A673 (cell line): ENCODE measurements around the gene OGG1. TPM values are rescaled to one million over a fixed set of nuclear protein-coding genes. Genes with fewer than 3 reads are reported as not detected.

Experiments
- BruUV-seq: library from RNA; stranded (reverse); fragments of 400-500 nt; replicated peaks from 2 replicates; lab custom pipeline; 2021; lab: Mats Ljungman, UMichigan
- CTCF ChIA-PET: fragments of 300-600 bp; sonication (Branson Sonifier 250); formaldehyde crosslinking; loops from one replicate; lab custom pipeline; 2022; ENCODE audit warnings: antibody characterized with exemption; lab: Charles Lee
- POLR2A ChIA-PET: fragments of 300-600 bp; sonication (Branson Sonifier 250); formaldehyde crosslinking; loops from one replicate; lab custom pipeline; 2022; ENCODE audit warnings: antibody characterized with exemption; ENCODE audit not compliant: low non-redundant PET; lab: Charles Lee
- DNase-seq: peaks from one replicate; pipeline ENCODE4 v3.0.0-alpha.2; 2015; ENCODE audit warnings: low spot score
- H3K27ac ChIP-seq: fragments of 200-600 bp; sonication (generic); 2 replicates; pipeline ENCODE4 v1.5.1; 2016; ENCODE audit warnings: mixed run types, low read depth, mild to moderate bottlenecking, mixed read lengths, antibody characterized with exemption, low read length; ENCODE audit not compliant: poor library complexity, severe bottlenecking
- H3K27me3 ChIP-seq: fragments of 200-600 bp; sonication (generic); replicated peaks from 2 replicates; pipeline ENCODE4 v1.6.1; 2017; ENCODE audit warnings: mixed run types, low read depth, mild to moderate bottlenecking, mixed read lengths, antibody characterized with exemption, low read length; ENCODE audit not compliant: insufficient read depth, poor library complexity
- H3K36me3 ChIP-seq: fragments of 200-600 bp; sonication (generic); 2 replicates; pipeline ENCODE4 v1.6.1; 2016; ENCODE audit warnings: mixed run types, mild to moderate bottlenecking, mixed read lengths, antibody characterized with exemption, low read length; ENCODE audit not compliant: insufficient read depth, poor library complexity, severe bottlenecking
- H3K4me1 ChIP-seq: fragments of 200-600 bp; sonication (generic); 2 replicates; pipeline ENCODE4 v1.6.1; 2017; ENCODE audit warnings: mixed run types, mild to moderate bottlenecking, mixed read lengths, antibody characterized with exemption, low read length; ENCODE audit not compliant: insufficient read depth, poor library complexity, severe bottlenecking
- H3K4me3 ChIP-seq: fragments of 200-600 bp; sonication (generic); 2 replicates; pipeline ENCODE4 v1.5.1; 2016; ENCODE audit warnings: low read depth, mixed run types, mild to moderate bottlenecking, mixed read lengths, low read length; ENCODE audit not compliant: poor library complexity, severe bottlenecking
- H3K9me3 ChIP-seq: fragments of 200-600 bp; sonication (generic); 2 replicates; pipeline ENCODE4 v1.6.1; 2016; ENCODE audit warnings: mixed run types, low read depth, mild to moderate bottlenecking, mixed read lengths, antibody characterized with exemption, low read length; ENCODE audit not compliant: poor library complexity, severe bottlenecking
- EZH2 ChIP-seq: fragments of 200-600 bp; sonication (generic); IDR thresholded peaks from 2 replicates; pipeline ENCODE4 v1.6.1; 2017; ENCODE audit warnings: borderline replicate concordance, low read depth, mild to moderate bottlenecking, mixed read lengths, antibody characterized with exemption, low read length; ENCODE audit not compliant: poor library complexity, severe bottlenecking
- intact Hi-C: fragments of 100-400 bp; cut with micrococcal nuclease; formaldehyde crosslinking; loops from one replicate; pipeline ENCODE4 v1.10.0; 2022; ENCODE audit not compliant: unreplicated experiment
- total RNA-seq: library from RNA; stranded (reverse); gene quantifications from 2 replicates; pipeline ENCODE4 v1.2.3, GENCODE V29; 2021
- TF ChIP-seq, protein P1 (sequence below): fragments of 300-800, 200-600 bp; sonication (generic); conservative IDR thresholded peaks from 2 replicates; pipeline ENCODE4 v1.5.1; 2017; ENCODE audit warnings: low read depth, mild to moderate bottlenecking, antibody characterized with exemption, low read length, moderate library complexity, mixed read lengths

OGG1 gene
- total RNA-seq, 1 experiment from 2014 or later: 60.2 TPM

DNA sequence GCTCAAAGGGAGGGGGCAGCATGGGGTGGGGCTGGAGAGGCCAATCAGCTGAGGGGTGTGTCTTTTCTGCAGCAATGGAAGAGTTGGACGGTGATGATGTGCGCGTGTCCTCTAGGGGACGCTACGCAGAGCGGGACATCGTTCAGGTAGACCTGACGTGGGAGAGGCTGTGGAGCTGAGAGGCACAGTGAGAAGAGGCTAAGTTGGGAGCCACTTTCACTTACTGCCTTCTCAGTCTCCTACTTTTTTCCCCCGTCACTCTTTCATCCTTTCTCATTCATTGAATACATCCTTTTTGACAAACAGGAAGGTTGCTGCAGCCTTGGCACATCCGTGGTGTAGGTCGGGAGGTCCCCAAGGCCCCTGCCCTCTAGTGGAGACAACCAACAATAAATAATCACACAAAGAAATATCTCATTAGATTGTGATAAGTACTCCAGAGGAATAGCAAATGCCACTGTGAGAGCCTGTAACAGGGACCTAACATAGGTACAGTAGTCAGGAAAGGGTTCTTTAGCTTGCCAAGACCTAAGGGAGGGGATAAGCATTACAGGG is 22.6 kb upstream of the OGG1 start:
- Histone ChIP-seq H3K27me3 (no peaks in the 10 kb centered on the region), H3K4me1 (no peaks in the 10 kb centered on the region), H3K27ac (no peak overlapping the region), H3K9me3 (no peaks in the 10 kb centered on the region), H3K4me3 (no peak overlapping the region), H3K36me3 (no peaks in the 10 kb centered on the region)
- intact Hi-C loops: no loop called here
- POLR2A ChIA-PET: no interaction called here
- no peak for TF ChIP-seq EZH2
- TF ChIP-seq, protein P1, sequence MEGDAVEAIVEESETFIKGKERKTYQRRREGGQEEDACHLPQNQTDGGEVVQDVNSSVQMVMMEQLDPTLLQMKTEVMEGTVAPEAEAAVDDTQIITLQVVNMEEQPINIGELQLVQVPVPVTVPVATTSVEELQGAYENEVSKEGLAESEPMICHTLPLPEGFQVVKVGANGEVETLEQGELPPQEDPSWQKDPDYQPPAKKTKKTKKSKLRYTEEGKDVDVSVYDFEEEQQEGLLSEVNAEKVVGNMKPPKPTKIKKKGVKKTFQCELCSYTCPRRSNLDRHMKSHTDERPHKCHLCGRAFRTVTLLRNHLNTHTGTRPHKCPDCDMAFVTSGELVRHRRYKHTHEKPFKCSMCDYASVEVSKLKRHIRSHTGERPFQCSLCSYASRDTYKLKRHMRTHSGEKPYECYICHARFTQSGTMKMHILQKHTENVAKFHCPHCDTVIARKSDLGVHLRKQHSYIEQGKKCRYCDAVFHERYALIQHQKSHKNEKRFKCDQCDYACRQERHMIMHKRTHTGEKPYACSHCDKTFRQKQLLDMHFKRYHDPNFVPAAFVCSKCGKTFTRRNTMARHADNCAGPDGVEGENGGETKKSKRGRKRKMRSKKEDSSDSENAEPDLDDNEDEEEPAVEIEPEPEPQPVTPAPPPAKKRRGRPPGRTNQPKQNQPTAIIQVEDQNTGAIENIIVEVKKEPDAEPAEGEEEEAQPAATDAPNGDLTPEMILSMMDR: 0 out of 2 replicates have a peak, but pooled peaks have one; percentile 41
- peak; percentile 53 for DNase-seq
- CTCF ChIA-PET: interaction anchor here (0.5 to 1.3 kb wide), 2 partner anchors 22 to 159 kb away, joined by 3 to 5 read pairs; no protein-coding TSS in a partner anchor
- BruUV-seq: no TSS peak

DNA sequence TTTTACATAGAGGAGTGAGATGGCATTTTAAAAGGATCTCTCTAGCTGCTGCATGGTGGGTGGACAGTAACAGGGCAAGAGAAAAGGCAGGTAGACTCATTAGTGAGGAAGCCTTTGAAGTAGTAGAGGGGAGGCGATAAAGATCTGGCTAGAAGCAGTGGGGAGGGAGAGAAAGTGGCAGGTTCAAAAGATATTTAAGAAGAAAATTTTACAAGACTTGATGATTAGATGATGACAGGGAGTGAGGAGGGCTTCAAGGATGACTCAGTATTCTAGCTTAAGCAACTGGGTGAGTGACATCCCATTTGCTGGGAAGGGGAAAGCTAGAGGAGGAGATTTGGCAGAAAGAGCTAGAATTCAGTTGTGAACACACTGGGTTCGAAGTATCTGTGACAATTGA is 22.0 kb upstream of the OGG1 start:
- BruUV-seq: no TSS peak
- CTCF ChIA-PET: interaction anchor here (1.3 kb wide), 1 partner anchor 22 kb away, joined by 3 read pairs; no protein-coding TSS in a partner anchor
- no peak overlapping the region for H3K27ac ChIP-seq
- H3K9me3 ChIP-seq: no peaks in the 10 kb centered on the region
- no peak for DNase-seq
- intact Hi-C loops: no loop called here
- no peak for TF ChIP-seq EZH2
- TF ChIP-seq, protein P1: no peak
- H3K27me3 ChIP-seq: no peaks in the 10 kb centered on the region
- no peak overlapping the region for H3K4me3 ChIP-seq
- no peaks in the 10 kb centered on the region for H3K36me3 ChIP-seq
- peaks cover 5% of the 10 kb centered on the region for H3K4me1 ChIP-seq
- POLR2A ChIA-PET: no interaction called here

- intact Hi-C loops: no loop called here
- no peaks in the 10 kb centered on the region for H3K9me3 ChIP-seq
- DNase-seq: no peak
- no peaks in the 10 kb centered on the region for H3K27me3 ChIP-seq
- ChIA-PET POLR2A (no interaction called here), CTCF (no interaction called here)
- H3K36me3 ChIP-seq: peaks cover 9% of the 10 kb centered on the region
- BruUV-seq: no TSS peak
- no peak overlapping the region for H3K4me3 ChIP-seq
- TF ChIP-seq, protein P1: no peak
- no peak for TF ChIP-seq EZH2
- H3K4me1 ChIP-seq: peaks cover 12% of the 10 kb centered on the region
- no peak overlapping the region for H3K27ac ChIP-seq
Observed at GRCh38 chr3:9729419-9729818, 20.3 kb upstream of the OGG1 start.
